ENCODE data around the gene METAP1.
"Not testable (repeated sequence)": the region's sequence is repeated elsewhere in the genome, so short reads cannot be mapped to it uniquely, and the experiment has no call there.

Gene METAP1

GRCh38 chr4:99058228-99058627, 62.7 kb downstream of the METAP1 start:
- Histone ChIP-seq H3K9ac (ENCODE audit: low read length) (no peak overlapping the region), H3K27ac (ENCODE audit: low read depth, low read length) (no peak overlapping the region), H3K27me3 (ENCODE audit: control insufficient read depth, insufficient read depth, low read length) (no peaks in the 10 kb centered on the region), H3K4me1 (ENCODE audit: control insufficient read depth, insufficient read depth, low read length) (peaks cover 18% of the 10 kb centered on the region), H3K9me3 (ENCODE audit: control insufficient read depth, insufficient read depth, low read depth, low read length) (no peaks in the 10 kb centered on the region), H3K4me3 (ENCODE audit: low read depth, low read length) (no peak overlapping the region), H3K36me3 (ENCODE audit: control insufficient read depth, insufficient read depth, low read length) (peaks cover 60% of the 10 kb centered on the region)

- no peaks in the 10 kb centered on the region for H3K27me3 ChIP-seq (ENCODE audit: control insufficient read depth, insufficient read depth, low read length)
- H3K36me3 ChIP-seq (ENCODE audit: control insufficient read depth, insufficient read depth, low read length) = peaks cover 51% of the 10 kb centered on the region
- no peaks in the 10 kb centered on the region for H3K9me3 ChIP-seq (ENCODE audit: control insufficient read depth, insufficient read depth, low read depth, low read length)
- H3K4me1 ChIP-seq (ENCODE audit: control insufficient read depth, insufficient read depth, low read length) = peaks cover 18% of the 10 kb centered on the region
- H3K27ac ChIP-seq (ENCODE audit: low read depth, low read length) = no peak overlapping the region; the same call in 1 of the 2 replicates
- no peak overlapping the region for H3K4me3 ChIP-seq (ENCODE audit: low read depth, low read length)
- no peak overlapping the region for H3K9ac ChIP-seq (ENCODE audit: low read length)
These were observed 64.0 kb downstream of the METAP1 start for GRCh38 chr4:99059550-99059949.

GRCh38 chr4:99061048-99061700, 65.7 kb downstream of the METAP1 start:
- peaks cover 52% of the 10 kb centered on the region for H3K36me3 ChIP-seq (ENCODE audit: control insufficient read depth, insufficient read depth, low read length)
- no peaks in the 10 kb centered on the region for H3K27me3 ChIP-seq (ENCODE audit: control insufficient read depth, insufficient read depth, low read length)
- H3K9ac ChIP-seq (ENCODE audit: low read length) = no peak overlapping the region
- H3K27ac ChIP-seq (ENCODE audit: low read depth, low read length) = 0 out of 2 replicates have a peak overlapping the region, but pooled peaks have one; percentile 42
- no peaks in the 10 kb centered on the region for H3K9me3 ChIP-seq (ENCODE audit: control insufficient read depth, insufficient read depth, low read depth, low read length)
- H3K4me3 ChIP-seq (ENCODE audit: low read depth, low read length) = no peak overlapping the region
- peaks cover 14% of the 10 kb centered on the region; the same call in 1 of the 2 replicates for H3K4me1 ChIP-seq (ENCODE audit: control insufficient read depth, insufficient read depth, low read length)

DNA sequence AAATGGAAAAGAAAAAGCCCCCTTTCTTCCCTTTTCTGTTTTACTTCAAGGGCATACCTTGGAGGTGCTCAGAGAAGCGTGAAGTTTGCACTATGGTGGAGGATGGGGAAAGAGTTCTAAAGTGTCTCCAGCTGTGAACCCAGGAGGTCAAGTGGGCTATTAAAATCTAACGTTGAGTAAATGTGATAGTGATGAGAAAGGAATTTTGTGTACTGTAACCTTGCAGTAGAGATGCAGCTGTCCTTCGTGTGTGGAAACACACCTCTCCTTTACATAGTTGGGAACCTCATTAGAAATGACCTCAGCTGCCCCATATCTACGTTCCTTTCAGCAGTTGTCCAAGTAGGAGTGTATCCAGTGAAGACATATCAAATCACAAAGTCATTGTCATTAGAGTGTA, 66.6 kb downstream of the METAP1 start:
- Histone ChIP-seq H3K4me1 (ENCODE audit: control insufficient read depth, insufficient read depth, low read length) (peaks cover 14% of the 10 kb centered on the region; the same call in 1 of the 2 replicates), H3K27ac (ENCODE audit: low read depth, low read length) (no peak overlapping the region), H3K36me3 (ENCODE audit: control insufficient read depth, insufficient read depth, low read length) (peaks cover 54% of the 10 kb centered on the region), H3K9ac (ENCODE audit: low read length) (no peak overlapping the region), H3K27me3 (ENCODE audit: control insufficient read depth, insufficient read depth, low read length) (no peaks in the 10 kb centered on the region), H3K9me3 (ENCODE audit: control insufficient read depth, insufficient read depth, low read depth, low read length) (no peaks in the 10 kb centered on the region), H3K4me3 (ENCODE audit: low read depth, low read length) (no peak overlapping the region)

GRCh38 chr4:99065521-99065920, 70.0 kb downstream of the METAP1 start:
- not testable (repeated sequence) for H3K27ac ChIP-seq (ENCODE audit: low read depth, low read length); H3K4me3 ChIP-seq (ENCODE audit: low read depth, low read length)

DNA sequence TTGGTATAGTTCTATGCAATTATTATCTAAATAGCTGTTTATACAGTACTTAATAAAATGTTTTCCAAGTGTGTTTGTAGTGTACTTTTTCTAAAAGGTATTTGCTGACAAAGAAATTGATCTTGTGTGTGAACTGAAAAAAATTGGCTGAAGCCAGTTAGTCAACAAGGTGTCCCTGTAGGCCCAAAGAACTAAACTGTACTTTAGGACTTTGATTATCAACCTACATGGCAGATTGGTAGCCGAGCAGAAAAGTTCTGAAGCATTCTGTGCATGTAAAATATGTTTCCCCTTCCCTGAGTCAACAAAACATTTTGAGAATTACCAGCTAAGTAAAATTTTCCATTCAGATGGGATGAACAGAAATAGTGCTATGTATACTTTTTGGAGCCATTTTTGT, 72.1 kb downstream of the METAP1 start:
- Histone ChIP-seq H3K36me3 (ENCODE audit: control insufficient read depth, insufficient read depth, low read length) (peaks cover 39% of the 10 kb centered on the region), H3K27ac (ENCODE audit: low read depth, low read length) (no peak overlapping the region), H3K9ac (ENCODE audit: low read length) (no peak overlapping the region)

More at GRCh38 chr4:99065521-99065920, 70.0 kb downstream of the METAP1 start:
- H3K9me3 ChIP-seq (ENCODE audit: control insufficient read depth, insufficient read depth, low read depth, low read length); H3K4me1 ChIP-seq (ENCODE audit: control insufficient read depth, insufficient read depth, low read length); H3K9ac ChIP-seq (ENCODE audit: low read length); H3K27me3 ChIP-seq (ENCODE audit: control insufficient read depth, insufficient read depth, low read length): not testable (repeated sequence)
- peaks cover 38% of the 10 kb centered on the region for H3K36me3 ChIP-seq (ENCODE audit: control insufficient read depth, insufficient read depth, low read length)

DNA sequence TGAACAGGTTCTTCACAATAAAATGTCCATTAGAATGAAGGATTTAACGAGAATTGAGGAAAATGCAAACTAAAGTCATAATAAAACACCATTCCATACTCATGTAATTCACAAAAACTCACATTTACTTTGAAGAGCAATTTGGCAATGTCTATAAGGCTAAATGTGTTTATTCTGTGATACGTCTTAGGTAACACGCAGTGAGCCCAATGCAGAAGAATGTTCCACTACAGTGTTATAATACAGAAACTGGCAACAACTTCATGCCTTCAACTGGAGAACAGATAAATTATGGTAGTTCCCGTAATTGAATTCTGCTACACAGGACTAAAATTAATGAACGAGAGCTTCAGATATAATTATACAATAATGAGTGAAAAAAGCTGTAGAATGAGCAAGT, 75.6 kb downstream of the METAP1 start:
- no peak overlapping the region for H3K9ac ChIP-seq (ENCODE audit: low read length)
- H3K27ac ChIP-seq (ENCODE audit: low read depth, low read length) = no peak overlapping the region
- H3K27me3 ChIP-seq (ENCODE audit: control insufficient read depth, insufficient read depth, low read length) = no peaks in the 10 kb centered on the region
- H3K4me1 ChIP-seq (ENCODE audit: control insufficient read depth, insufficient read depth, low read length) = no peaks in the 10 kb centered on the region
- peaks cover 68% of the 10 kb centered on the region for H3K36me3 ChIP-seq (ENCODE audit: control insufficient read depth, insufficient read depth, low read length)
- no peak overlapping the region for H3K4me3 ChIP-seq (ENCODE audit: low read depth, low read length)
- H3K9me3 ChIP-seq (ENCODE audit: control insufficient read depth, insufficient read depth, low read depth, low read length) = no peaks in the 10 kb centered on the region

More for the DNA sequence above, 72.1 kb downstream of the METAP1 start:
- H3K4me1 ChIP-seq (ENCODE audit: control insufficient read depth, insufficient read depth, low read length) = no peaks in the 10 kb centered on the region
- no peaks in the 10 kb centered on the region for H3K27me3 ChIP-seq (ENCODE audit: control insufficient read depth, insufficient read depth, low read length)
- no peak overlapping the region for H3K4me3 ChIP-seq (ENCODE audit: low read depth, low read length)
- H3K9me3 ChIP-seq (ENCODE audit: control insufficient read depth, insufficient read depth, low read depth, low read length) = no peaks in the 10 kb centered on the region

DNA sequence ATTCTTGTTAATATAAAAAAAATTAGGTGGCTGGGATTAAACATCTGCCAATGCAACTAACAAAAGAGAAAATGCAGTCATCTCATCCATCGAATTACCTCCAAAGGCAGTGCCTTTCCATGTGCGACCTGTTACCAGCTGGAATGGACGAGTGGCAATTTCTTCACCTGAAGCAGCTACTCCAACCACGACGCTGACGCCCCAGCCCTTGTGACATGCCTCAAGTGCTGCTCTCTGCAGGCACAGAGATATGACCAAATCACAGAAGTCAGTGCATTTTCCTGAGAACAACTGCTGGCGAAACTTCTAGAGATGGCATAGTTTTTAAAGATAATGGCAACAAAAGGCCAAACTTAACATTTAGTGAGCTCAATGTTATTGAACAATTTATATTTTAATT, 79.3 kb downstream of the METAP1 start:
- no peaks in the 10 kb centered on the region for H3K9me3 ChIP-seq (ENCODE audit: control insufficient read depth, insufficient read depth, low read depth, low read length)
- H3K27me3 ChIP-seq (ENCODE audit: control insufficient read depth, insufficient read depth, low read length) = no peaks in the 10 kb centered on the region
- H3K4me3 ChIP-seq (ENCODE audit: low read depth, low read length) = no peak overlapping the region
- H3K36me3 ChIP-seq (ENCODE audit: control insufficient read depth, insufficient read depth, low read length) = peaks cover 97% of the 10 kb centered on the region
- no peaks in the 10 kb centered on the region for H3K4me1 ChIP-seq (ENCODE audit: control insufficient read depth, insufficient read depth, low read length)
- no peak overlapping the region for H3K27ac ChIP-seq (ENCODE audit: low read depth, low read length)
- H3K9ac ChIP-seq (ENCODE audit: low read length) = no peak overlapping the region

DNA sequence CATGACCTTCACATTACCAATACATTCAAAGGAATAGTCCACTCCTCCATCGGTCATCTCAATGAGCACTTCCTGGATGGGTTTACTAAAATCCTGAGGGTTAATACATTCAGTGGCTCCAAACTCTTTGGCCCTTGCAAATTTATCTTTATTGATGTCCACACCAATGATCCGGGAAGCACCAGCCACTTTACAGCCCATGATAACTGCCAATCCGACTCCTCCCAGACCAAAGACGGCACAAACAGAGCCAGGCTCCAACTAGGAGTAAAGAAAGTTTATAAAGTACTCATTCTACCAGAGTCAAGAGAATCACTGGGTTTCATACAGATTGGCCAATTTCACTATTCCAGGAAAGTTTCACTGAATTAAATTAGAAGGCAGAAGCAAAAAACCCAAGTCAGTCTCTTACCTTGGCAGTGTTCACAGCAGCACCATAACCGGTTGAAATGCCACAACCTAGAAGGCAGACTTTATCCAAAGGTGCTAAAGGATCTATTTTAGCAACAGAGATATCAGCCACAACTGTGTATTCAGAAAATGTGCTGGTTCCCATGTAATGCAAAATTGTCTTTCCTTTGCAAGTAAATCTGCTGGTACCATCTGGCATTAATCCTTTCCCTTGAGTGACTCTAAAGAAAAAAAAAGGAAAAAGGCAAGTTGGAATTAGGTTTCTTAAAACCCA, 80.9 kb downstream of the METAP1 start:
- Histone ChIP-seq H3K9me3 (ENCODE audit: control insufficient read depth, insufficient read depth, low read depth, low read length) (no peaks in the 10 kb centered on the region), H3K4me3 (ENCODE audit: low read depth, low read length) (no peak overlapping the region), H3K27ac (ENCODE audit: low read depth, low read length) (no peak overlapping the region), H3K27me3 (ENCODE audit: control insufficient read depth, insufficient read depth, low read length) (no peaks in the 10 kb centered on the region), H3K36me3 (ENCODE audit: control insufficient read depth, insufficient read depth, low read length) (peaks cover 99% of the 10 kb centered on the region), H3K4me1 (ENCODE audit: control insufficient read depth, insufficient read depth, low read length) (no peaks in the 10 kb centered on the region), H3K9ac (ENCODE audit: low read length) (no peak overlapping the region)

DNA sequence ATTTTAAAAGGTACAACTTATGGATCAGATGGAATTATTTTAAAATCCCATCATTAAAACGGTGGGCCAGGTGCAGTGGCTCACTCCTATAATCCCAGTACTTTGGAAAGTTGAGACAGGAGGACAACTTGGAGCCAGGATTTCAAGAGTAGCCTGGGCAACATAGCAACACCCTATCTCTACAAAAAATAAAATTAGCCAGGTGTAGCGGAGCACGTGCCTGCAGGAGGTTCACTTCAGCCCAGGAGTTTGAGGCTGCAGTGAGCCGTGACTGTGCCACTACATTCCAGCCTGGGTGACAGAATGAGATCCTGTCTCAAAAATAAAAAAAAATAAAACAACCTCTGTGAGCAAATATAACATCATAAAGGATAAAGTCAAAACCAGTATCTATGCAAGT, 81.7 kb downstream of the METAP1 start:
- Histone ChIP-seq H3K4me3 (ENCODE audit: low read depth, low read length) (no peak overlapping the region), H3K36me3 (ENCODE audit: control insufficient read depth, insufficient read depth, low read length) (peaks cover 99% of the 10 kb centered on the region), H3K27me3 (ENCODE audit: control insufficient read depth, insufficient read depth, low read length) (no peaks in the 10 kb centered on the region), H3K9me3 (ENCODE audit: control insufficient read depth, insufficient read depth, low read depth, low read length) (no peaks in the 10 kb centered on the region), H3K27ac (ENCODE audit: low read depth, low read length) (no peak overlapping the region), H3K4me1 (ENCODE audit: control insufficient read depth, insufficient read depth, low read length) (no peaks in the 10 kb centered on the region), H3K9ac (ENCODE audit: low read length) (no peak overlapping the region)

GRCh38 chr4:99078336-99078735, 82.8 kb downstream of the METAP1 start:
- Histone ChIP-seq H3K27me3 (ENCODE audit: control insufficient read depth, insufficient read depth, low read length) (no peaks in the 10 kb centered on the region), H3K27ac (ENCODE audit: low read depth, low read length) (no peak overlapping the region), H3K9ac (ENCODE audit: low read length) (no peak overlapping the region), H3K4me1 (ENCODE audit: control insufficient read depth, insufficient read depth, low read length) (no peaks in the 10 kb centered on the region), H3K36me3 (ENCODE audit: control insufficient read depth, insufficient read depth, low read length) (peaks cover 98% of the 10 kb centered on the region), H3K9me3 (ENCODE audit: control insufficient read depth, insufficient read depth, low read depth, low read length) (no peaks in the 10 kb centered on the region), H3K4me3 (ENCODE audit: low read depth, low read length) (no peak overlapping the region)
